GM03348 (cell line): ENCODE results near the gene NRXN2.

ENCODE experiments used
- DNase-seq: peaks from one replicate; pipeline ENCODE4 v3.0.0; 2012; ENCODE audit warnings: low spot score

NRXN2 gene

DNA sequence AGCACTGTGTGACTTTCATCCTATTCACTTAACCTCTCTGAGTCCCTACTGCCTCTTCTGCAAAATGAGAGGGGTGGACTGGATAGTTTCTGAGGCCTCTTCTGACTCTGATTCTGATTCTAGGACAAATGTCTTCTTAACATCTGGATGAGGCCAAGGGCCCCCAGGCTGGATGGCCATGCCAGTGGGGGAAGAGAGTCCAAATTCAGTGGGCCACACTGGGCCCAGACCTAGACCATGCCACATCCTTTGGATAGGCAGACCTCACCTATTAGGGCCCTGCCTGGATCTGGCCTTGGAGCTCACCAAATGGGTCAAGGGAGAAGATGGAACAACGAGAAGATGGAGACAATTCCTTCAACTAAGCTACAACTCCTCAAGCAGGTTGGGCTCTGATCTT lies 24.6 kb downstream of the NRXN2 start:
- no peak for DNase-seq

DNA sequence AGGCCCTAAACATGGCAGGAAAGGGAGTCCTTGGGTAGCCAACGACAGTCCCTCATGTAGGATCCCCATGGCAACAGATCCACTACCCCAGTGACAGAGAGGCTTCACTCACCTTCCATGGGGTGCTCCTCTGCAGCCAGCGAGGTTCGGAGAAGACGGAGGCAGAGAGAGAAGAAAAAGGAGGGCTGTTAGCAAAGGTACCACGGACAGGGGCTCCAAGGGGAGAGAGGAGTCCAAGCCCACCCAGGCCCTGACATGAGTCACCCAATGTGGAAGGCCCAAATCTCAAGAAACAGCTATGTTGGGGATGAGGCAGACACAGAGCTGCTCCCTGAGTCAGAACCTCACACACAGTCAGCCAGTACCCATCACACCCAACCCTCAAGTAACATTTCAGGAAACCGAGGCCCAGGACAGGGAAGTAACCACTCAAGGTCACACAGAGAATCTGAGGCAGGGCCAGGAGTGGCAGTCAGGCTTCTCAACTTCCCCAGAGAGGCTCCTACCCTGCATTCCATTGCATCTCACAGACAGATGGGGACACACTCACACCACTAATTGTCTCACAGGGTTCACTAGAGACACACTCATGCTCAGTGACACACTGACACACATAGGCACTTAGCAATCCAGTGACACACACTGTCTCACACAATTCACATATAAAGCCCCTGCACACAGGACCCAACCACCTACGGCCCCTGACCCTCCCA lies 25.2 kb downstream of the NRXN2 start:
- DNase-seq, result no peak

DNA sequence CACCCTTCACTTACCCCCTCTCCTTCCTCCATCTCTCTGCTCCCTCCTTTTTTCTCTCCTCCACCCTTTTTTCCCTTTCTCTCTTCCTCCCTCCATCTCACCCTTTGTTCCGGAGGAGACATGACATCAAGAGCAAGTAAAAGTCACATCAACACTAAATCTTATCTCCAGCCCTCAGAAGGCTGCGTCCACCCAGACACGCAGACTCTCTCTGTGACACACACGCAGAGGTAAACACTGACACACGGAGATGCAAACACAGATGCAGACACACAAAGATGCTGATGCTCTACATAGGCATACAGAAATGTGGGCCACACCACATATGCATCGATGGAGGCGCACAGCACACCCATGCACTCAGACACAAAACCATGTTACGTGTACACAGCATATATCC lies 27.0 kb downstream of the NRXN2 start:
- no peak for DNase-seq

DNA sequence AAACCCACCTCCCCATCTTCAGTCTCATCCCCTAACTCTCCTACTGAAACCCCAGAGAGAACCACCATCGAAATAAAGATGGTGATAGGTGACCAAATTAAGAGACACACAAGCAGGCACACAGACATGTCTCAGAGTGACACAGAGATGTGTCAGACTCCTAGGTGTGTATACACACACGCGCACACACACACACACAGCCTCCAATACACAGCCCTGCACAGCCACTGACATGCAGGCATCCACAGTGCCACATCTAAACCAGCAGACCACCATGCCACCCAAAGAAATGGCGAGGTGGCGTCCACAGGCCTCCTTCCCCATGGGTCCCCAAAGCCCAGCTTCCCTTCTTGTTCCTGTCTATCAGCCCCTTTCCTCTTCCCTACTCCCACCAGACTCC lies 27.4 kb downstream of the NRXN2 start:
- no peak for DNase-seq

GRCh38 chr11:64694821-64695365 lies 28.1 kb downstream of the NRXN2 start:
- DNase-seq, result no peak

- no peak for DNase-seq
These were observed 28.8 kb downstream of the NRXN2 start for GRCh38 chr11:64694026-64694755.

DNA sequence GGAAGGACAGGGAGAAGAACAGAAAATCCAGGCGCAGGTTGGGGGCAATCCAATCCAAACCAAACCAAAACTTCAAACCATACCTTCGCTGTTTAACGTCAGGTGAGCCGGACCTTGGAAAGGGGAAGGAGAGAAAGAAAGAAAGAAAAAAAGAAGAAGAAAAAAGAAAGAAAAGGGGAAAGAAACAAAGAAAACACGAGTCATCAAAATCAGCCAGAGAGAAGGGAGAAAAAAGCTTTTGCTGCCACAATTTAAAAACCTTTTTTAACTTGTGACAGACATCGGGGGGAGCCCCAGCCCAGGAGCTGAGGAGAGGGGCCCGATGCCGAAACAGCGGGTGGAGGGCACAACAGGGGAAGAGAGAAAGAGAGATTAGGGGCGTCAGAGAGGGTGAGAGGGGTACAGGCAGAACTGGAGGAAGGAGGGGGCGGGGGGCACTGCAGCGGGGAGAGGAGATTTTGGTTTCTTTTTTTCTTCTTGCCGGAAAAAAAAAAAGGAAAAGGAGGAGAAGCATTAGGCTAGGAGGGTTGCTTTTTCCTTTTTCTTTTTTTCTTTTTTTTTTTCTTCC lies 30.1 kb downstream of the NRXN2 start:
- DNase-seq, result no peak

DNA sequence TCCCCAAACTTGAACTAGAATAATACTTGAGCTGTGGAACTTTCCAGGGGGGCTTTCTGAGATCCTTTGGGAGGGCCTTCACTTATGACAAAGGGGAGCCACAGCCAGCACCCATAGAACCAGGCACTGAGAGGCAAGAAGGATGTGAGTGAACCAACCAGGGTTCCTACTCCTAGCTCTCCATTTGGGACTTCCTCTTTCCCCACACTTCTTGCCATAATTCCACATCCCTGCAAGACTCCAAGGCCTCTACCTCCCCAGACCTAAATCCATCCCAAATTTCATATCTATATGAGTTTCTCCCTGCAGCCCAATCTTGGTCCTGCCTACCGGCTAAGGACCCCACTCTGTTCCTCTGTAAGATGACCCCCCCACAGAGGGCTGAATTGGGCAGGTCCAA lies 31.5 kb downstream of the NRXN2 start:
- DNase-seq, result no peak

GRCh38 chr11:64690235-64690634 lies 32.8 kb downstream of the NRXN2 start:
- no peak for DNase-seq

GRCh38 chr11:64688534-64688982 lies 34.4 kb downstream of the NRXN2 start:
- peak; percentile 90 for DNase-seq

GRCh38 chr11:64687643-64688533 lies 35.1 kb downstream of the NRXN2 start:
- no peak for DNase-seq

DNA sequence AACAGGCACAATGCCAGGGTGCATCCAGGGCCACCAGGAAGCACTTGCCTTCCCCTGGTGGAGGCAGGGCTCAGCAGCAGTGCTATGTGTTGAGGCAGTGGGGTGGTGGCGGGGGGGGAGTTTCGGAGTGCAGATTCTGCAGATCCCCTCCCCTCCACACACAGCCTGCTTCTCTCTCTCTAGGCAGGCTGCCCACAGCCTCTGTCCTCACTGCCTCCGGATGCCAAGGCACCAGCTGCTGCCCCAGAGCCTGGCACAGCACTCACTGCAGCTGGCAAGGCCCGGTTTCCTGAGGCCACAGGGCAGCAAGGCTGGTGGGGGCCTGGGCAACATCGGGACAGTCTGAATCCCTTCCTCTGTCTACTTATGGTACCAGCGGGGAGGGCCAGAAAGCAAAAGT lies 35.8 kb downstream of the NRXN2 start:
- DNase-seq, result no peak

GRCh38 chr11:64686466-64687170 lies 36.4 kb downstream of the NRXN2 start:
- no peak for DNase-seq

GRCh38 chr11:64685536-64685935 lies 37.5 kb downstream of the NRXN2 start:
- DNase-seq, result no peak

DNA sequence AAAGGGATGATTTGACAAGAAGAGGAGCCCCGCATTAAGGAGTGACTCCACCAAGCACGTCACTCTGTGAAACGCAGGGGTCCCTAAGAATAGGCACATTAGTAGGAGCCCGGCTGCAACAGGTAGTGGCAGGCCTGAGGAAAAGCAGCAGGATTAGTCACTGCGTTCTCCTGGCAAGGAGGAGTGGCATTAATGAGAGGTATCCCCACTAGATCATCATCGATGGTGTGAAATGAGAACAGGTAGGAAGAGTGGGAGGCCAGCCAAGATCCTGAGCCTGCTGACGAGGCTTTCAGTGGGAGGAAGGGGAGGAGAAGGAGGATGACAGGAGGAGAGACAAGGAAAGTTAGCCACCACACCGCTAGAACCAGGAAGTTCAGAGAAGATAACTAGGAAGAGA lies 38.6 kb downstream of the NRXN2 start:
- DNase-seq, result no peak

GRCh38 chr11:64681171-64681570 lies 41.8 kb downstream of the NRXN2 start:
- DNase-seq, result no peak

DNA sequence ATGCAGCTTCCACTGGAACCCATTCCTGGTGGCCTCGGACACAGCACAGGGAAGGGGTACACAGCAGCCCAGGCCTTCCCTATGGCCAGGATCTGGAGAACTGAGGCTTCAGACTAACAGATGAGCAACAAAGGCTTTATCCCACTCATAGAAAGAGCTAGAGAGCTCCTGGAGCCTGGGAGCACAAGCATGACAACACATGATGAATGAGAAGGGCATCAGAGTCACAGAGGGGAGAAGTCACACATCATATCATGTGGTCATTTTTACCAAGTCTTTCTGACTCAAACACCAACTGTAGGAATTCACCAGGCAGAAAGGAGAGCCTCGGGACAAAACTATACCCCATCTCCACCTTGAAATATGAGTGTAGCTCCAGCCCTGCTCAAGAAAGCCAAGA lies 43.2 kb downstream of the NRXN2 start:
- no peak for DNase-seq

DNA sequence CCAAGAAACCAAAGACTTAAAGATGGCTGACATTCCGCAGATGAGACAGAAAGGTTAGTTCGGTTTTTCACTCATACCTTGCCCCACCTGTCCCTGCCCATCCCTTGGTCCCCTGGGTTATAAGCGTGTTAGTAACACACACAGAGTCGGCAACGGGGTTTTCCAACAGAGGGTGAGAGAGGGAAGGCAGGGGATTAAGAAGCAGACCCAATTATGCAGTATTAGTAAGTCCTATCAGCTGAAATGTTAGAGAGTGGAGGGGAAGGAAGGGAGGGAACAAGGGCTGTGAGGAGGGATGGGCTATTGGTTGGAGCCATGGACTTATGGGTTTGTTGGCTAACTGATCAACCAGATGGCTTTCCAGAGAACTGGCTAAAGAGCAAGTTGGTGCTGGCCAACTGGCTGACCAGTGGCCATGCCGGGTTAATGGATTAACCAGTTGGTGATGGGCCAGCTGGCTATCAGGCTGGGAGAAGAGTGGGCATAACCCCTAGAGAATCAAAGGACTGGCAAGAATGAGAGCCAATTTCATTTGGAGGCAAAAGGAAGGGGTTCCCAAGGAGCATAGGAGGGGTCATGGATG lies 45.5 kb downstream of the NRXN2 start:
- no peak for DNase-seq

- DNase-seq, result no peak
These were observed 46.8 kb downstream of the NRXN2 start for GRCh38 chr11:64676261-64676615.

GRCh38 chr11:64675450-64676260 lies 47.3 kb downstream of the NRXN2 start:
- DNase-seq, result peak; percentile 94
